GM21723 (cell line): Measurements from ENCODE around the gene NEK1.
A peak's percentile ranks its signal among the peaks of the same experiment; 100 is the strongest.
"Not testable (repeated sequence)": the region's sequence is repeated elsewhere in the genome, so short reads cannot be mapped to it uniquely, and the experiment has no call there.

Experiments
- ATAC-seq: cut with Tn5 transposase; IDR thresholded peaks from one replicate; pipeline ENCODE4 v1.9.1; 2021; ENCODE audit warnings: mild to moderate bottlenecking, moderate library complexity; ENCODE audit not compliant: unreplicated experiment

The NEK1 gene

DNA sequence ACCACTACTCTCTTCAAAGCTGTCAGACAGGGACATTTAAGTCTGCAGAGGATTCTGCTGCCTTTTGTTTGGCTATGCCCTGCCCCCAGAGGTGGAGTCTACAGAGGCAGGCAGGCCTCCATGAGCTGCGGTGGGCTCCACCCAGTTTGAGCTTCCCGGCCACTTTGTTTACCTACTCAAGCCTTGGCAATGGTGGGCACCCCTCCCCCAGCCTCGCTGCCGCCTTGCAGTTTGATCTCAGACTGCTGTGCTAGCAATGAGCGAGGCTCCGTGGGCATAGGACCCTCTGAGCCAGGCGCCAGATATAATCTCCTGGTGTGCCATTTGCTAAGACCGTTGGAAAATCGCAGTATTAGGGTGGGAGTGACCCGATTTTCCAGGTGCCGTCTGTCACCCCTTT, 112.5 kb downstream of the NEK1 start:
- ATAC-seq = not testable (repeated sequence)

DNA sequence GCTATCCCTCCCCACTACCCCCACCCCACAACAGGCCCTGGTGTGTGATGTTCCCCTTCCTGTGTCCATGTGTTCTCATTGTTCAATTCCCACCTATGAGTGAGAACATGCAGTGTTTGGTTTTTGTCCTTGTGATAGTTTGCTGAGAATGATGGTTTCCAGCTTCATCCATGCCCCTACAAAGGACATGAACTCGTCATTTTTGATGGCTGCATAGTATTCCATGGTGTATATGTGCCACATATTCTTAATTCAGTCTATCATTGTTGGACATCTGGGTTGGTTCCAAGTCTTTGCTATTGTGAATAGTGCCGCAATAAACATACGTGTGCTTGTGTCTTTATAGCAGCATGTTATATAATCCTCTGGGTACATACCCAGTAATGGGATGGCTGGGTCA, 118.1 kb downstream of the NEK1 start:
- ATAC-seq = not testable (repeated sequence)

DNA sequence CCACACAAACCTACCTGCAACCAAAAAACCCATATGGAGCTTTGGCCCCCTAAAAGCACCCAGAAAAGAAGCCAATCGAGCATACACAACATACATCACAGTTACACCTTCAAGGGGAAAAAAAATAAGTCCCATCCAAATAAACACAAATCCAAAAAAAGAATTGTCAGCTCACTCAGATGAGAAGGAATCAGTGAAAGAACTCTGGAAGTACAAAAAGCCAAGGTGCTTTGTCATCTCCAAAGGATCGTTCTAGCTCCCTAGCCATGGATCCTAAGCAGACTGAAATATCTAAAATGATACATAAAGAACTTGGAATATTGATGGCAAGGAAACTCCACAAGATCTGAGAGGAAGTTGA, 119.2 kb downstream of the NEK1 start:
- no peak for ATAC-seq

DNA sequence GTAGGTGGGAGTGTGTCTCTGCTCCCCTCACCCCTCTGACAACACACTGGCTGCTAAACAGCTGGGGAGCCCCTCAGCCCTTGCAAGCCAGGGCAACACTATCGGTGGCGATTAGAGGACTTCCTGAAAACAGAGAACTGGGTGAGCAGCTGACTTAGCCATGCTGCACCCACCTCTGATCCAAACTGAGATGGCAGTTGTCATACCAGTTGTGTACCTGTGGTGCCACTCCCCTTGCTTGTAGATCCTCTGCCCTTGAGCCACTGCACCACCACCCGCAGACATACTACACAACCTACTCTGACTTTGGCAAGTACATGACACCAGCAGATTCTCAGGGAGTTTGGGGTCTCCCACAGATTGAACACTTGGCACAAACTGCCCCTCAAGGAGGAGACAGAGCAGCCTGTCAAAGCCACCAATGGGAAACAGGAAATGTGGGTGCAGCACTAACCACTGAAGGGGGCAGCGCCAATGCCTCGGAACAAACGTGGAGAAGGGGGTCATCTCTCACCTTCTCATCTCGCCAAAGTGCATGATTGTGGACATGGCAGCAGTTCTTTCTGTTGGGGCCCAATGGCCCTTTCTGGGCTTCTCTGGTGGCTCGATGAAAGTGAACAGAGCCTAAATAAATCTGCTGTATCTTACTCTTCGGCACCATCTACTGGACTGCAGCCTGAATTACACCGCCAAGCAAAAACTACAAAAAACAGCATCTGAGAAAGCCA, 119.8 kb downstream of the NEK1 start:
- no peak for ATAC-seq

DNA sequence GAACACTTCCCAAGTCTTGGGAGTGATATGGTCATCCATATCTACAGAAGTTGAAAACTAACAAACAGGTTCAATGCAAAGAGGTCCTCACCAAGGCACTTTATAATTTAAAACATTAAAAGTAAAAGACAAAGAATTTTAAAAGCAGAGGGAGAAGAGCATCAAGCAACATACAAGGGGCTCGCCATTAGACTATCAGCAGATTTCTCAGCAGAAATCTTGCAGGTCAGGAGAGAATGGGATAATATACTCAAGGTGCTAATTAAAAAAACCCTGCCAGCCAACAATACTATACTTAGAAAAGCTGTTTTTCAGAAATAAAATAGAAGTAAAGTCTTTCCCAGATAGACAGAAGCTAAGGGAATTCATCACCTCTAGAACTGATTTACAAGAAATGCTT, 121.2 kb downstream of the NEK1 start:
- ATAC-seq = no peak

DNA sequence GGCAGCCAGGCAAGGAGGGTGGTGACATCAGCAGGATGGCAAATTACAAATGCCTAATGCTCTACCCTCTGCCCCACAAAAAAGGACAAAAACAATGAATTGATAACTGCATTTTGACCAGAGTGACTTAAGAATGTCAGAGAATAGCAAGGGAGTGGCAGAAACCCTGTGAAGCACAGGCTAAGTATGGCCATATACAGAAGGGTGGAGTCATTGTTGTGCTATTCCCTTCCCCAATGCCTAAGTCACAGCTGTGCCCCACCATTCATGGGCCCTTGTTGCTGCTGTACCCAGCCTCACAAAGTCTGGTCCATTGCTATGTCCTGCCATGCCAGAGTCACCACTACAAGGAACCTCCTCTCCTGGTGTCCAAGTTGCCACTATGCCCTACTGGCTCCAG, 123.1 kb downstream of the NEK1 start:
- ATAC-seq = no peak

DNA sequence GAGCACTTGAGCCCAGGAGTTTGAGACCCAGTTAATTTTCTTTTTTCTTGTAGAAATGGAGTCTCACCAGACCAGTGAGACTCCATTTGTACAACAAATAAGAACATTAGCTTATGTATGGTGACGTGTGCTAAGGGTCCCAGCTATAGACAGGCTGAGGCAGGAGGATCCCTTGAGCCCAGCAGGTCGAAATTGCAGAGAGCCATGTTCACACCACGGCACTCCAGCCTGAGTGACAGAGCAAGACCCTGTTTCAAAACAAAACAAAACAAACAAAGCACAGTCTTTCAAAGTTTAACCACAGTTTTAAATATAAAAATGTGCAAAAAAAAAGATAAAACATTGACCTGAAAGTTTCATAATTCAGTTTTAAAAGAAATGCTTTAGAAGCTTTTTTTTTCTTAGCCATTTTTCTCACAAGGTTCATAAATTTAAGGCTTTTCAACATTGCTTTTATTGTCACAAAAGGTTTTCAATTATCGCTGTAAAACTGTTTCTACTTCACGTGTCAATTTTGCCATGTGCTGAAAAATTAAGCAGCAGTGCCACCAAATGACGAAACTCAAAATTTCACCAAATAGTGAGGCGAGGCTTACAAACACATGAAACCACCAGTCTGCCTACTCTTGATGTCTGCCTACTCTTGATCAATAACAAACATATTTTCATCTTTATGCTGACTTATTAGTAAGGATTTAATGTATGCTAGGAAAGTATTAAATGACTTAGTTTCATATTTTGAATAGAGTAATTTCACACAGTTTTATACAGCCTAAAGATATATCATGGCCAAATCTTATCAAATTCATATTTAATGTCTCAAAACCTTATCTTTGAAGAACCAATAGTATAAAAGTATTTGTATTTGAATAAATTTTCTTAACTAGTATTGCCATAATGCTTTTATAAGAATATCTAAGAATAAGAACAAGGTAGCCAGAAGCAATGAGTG, 126.3 kb downstream of the NEK1 start:
- ATAC-seq = peak; percentile 86

DNA sequence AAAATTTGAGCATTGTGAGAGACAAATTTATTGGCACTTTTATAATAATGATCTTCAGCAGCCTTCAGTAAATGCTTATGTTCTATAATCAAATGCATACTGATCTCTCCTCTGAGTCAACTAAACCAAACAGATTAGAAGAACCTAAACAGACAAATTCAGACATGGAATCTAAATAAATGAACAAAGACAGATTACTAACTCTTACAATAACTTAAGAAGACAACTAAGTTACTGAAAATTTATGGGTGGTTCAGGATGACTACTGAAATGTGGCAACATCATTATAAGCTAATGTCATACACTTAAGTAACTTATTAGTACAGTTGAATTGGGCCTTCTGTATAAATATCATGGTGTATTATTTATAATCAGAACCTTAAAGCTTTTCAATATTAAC, 127.3 kb downstream of the NEK1 start:
- no peak for ATAC-seq

DNA sequence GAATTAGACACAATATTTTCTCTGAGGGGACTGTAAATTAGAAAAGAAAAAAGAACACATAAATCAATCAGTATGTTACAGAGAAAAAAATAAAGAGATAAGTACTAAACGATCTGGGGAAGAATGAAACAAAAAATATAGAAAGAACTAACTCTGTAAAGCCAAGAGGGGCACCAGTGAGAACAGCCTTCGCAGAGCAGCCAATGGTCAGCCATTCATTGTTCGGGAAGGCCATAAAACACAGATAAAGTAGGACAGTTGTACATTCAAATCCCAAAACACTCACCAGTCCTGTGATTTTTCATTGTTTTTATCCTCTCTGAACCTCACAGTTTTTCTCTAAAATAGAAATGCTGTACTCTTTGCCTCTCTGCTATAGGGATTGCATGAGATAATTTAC, 127.9 kb downstream of the NEK1 start:
- no peak for ATAC-seq

DNA sequence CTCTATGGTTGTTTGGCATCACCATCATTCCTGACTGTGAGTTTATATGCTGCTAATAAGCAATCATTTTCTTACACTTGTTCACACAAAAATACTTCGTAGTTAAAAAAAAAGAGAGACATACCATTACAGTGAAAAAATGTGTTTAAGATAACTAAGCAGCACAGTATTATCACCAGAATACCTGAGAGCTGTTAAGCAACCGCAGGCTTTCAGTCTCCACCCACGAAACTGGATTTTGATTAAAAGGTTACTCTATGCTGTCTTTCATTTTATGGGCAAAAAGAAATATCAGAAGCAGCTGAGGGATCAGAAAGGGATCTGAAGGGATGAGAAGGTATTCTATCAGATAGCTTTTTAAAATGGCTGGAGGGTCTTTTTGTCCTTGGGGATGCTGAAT, 148.3 kb downstream of the NEK1 start:
- no peak for ATAC-seq

DNA sequence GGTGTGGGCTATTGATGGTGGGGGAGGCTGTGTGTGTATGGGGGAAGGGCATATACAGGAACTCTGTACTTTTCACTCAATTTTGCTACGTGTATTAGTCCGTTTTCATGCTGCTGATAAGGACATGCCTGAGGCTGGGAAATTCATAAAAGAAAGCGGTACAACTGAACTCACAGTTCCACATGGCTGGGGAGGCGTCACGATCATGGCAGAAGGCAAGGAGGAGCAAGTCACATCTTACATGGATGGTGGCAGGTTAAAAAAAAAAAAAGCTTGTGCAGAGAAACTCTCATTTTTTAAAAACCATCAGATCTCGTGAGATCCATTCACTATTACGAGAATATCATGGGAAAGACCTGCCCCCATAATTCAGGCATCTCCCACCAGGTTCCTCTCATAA, 152.3 kb downstream of the NEK1 start:
- no peak for ATAC-seq

DNA sequence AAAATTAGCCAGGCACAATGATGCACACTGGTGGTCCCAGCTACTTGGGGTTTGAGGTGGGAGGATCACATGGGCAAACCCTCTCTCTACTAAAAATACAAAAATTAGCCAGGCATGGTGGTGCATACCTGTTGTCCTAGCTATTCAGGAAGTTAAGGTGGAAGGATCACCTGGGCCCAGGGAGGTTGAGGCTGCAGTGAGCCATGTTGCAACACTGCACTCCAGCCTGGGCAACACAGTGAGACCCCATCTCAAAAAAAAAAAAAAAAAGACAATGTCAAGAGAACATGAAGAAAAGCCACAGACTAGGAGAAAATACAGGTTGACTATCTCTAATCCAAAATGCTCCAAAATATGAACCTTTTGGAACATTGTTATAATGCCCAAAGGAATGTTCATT, 153.8 kb downstream of the NEK1 start:
- ATAC-seq = no peak

DNA sequence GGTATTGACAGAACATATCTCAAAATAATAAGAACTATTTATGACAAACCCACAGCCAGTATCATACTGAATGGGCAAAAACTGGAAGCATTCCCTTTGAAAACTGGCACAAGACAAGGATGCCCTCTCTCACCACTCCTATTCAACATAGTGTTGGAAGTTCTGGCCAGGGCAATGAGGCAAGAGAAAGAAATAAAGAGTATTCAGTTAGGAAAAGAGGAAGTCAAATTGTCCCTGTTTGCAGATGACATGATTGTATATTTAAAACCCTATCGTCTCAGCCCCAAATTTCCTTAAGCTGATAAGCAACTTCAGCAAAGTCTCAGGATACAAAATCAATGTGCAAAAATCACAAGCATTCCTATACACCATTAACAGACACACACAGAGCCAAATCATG, 159.7 kb downstream of the NEK1 start:
- not testable (repeated sequence) for ATAC-seq

DNA sequence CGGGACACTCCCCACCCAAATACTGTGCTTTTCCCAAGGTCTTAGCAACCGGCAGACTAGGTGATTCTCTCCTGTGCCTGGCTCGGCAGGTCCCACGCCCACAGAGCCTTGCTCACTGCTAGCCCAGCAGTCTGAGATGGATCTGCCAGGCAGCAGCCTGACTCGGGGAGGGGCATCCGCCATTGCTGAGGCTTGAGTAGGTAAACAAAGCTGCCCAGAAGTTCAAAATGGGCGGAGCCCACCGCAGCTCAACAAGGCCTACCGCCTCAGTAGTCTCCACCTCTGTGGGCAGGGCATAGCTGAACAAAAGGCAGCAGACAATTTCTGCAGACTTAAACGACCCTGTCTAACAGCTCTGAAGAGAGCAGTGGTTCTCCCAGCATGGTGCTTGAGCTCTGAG, 163.4 kb downstream of the NEK1 start:
- not testable (repeated sequence) for ATAC-seq

DNA sequence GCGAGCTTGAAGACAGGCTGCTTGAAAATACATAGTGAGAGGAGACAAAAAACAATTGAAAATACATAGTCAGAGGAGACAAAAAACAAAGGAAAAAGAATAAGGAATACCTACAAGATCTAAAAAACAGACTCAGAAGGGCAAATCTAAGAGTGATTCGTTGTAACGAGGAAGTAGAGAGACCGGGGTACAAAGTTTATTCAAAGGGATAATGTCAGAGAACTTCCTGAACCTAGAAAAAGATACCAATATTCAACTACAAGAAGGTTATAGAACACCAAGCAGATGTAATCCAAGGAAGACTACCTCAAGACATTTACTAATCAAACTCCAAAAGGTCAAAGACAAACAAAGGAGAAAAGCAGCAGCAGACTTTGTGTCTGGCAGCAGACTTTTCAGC, 165.6 kb downstream of the NEK1 start:
- ATAC-seq = no peak

DNA sequence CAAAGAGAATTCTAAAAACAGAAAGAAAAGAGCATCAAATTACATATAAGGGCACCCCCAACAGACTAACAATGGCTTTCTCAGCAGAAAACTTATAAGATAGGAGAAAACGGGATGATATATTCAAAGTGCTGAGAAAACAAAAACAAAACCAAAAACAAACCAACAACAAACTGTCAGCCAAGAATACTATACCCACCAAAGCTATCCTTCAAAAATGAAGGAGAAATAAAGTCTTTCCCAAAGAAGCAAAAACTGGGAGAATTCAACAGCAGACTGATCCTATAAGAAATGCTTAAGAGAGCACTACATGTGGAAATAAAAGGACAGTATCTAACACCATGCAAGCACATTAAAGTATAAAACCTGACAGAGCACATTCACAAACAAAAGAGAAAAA, 168.6 kb downstream of the NEK1 start:
- ATAC-seq = no peak

DNA sequence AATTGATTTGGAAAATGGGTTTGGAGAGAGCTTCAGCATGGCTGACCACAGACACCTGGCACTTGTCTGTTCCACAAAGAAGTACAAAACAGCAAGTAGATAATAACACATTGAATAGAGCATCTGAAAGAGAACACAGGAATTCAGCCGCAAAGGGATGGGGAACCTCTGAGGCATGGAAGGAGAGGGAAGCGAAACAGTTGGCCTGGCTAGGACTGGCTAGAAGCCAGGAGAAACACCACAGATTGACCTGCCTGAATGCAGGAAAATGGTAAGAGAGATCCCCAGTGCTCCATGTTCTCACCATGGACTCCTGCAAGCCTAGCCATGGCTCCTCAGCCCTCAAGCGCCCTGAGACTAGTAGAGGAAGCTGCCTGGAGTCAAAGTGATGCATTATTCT, 171.9 kb downstream of the NEK1 start:
- no peak for ATAC-seq

DNA sequence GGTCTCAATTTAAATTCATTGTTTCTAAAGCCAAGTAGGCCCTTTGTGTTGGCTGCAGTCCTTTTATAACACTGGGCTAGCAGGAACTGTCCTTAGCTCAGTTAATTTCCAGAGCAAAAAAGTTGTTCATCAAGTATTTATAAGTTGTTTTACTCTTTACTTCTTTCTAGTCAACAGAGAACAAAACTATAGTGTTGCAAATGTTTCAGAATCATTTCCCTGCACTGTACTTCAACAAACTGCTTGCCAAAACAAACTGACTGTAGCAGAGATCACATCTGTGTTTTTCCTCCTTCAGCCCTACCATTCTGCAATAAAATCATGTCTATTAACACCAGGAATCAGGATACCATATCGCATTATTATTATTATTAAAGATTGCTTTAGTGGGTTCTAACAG, 173.1 kb downstream of the NEK1 start:
- no peak for ATAC-seq

DNA sequence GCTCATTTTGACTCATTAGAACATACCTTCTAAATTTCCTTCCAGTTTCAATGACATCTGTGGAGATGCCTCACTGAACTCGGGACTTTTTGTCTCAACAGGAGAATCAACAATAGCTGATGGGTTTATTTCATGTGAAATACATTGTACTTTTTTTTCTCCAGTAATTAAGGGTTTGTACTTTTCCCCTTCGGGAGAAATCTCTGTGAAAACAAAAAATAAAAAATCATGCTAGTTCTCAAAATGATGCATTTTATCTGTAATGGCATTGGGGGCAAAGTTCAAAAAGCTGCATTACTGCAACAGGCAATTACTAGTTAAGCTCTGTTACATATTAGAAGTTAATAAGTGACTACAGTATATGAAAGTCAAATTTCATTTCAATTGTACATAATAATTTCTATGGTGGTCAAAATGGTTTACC, 174.3 kb downstream of the NEK1 start:
- ATAC-seq = peak; percentile 57

DNA sequence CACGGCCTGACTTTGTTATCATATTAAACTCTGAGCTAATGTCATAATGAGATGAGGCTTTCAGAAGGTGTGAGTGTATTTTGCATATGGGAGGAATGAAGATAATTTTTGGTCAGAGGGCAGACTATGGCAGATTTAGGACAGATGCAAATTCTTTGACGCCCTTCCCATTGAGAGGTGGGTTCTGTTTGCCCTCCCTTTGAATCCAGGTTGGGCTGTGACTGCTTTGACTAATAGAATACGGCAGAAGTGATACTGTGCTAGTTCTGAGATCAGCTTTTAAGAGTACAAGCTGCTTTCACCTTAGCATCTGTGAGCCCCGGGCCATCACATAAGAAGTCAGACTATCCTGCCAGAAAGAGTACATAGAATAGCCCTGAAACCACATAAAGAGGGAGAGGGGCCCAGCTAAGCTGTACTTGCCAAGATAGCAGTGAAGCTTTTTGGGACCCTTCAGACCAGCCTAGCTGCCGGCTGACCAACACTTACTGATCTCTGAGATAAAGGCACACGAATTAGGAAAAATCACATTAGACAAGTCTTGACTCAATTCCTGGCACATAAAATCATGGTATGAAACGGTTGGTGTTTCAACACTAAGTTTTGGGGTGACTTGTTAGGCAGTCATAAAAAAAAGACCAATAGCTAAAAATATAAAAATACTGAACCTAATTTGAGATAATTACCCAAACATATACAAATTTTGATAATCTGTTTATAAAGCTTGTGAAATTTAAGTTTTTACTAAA, 174.9 kb downstream of the NEK1 start:
- peak; percentile 88 for ATAC-seq

DNA sequence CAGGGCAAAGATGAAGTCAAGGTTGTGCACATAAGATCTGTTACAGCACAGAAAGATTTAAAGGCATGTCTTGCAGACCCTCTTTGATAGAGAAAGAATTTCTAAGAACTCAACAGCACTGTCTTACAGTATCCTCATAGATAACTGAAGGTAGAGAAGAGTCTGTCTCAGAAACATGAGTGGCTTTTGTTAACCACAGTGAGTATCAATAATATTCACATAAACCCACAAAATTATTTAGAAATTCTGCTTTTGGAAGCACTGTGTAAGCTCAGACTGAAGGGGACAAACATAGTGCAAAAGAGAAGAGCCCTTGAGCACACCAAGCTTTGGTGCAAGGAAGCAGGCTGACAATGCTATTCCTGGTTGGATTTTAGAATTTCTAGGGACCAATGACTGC, 175.6 kb downstream of the NEK1 start:
- ATAC-seq = no peak

DNA sequence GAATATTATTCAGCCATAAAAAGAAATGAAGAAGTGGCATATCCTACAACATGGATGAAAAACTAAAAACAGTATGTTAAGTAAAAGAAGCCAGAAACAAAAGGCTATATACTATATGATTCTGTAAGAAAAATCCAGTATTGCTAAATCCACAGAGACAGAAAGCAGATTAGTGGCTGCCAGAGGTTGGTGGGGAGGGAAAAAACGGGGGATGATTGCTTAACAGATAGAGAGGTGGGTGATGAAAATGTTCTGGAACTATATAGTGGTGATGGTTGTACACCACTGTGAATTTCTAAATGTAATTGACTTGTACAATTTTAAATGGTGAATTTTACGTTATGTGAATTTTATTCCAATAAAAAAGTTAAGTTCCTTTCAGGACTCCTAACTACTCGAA, 184.0 kb downstream of the NEK1 start:
- no peak for ATAC-seq
